Suprapubic skin (tissue), 4 donors: ENCODE data around the gene APLP2. TPM values are rescaled to one million over a fixed set of nuclear protein-coding genes. Genes with fewer than 3 reads are reported as not detected.

ENCODE experiments used
- DNase-seq, 2 donors: peaks; one replicate each; pipeline ENCODE4 v3.0.0-alpha.2; 2019; ENCODE audit warnings: low spot score in 2 of 2
- H3K27ac ChIP-seq: fragments of 200-600 bp; sonication (generic); one replicate; pipeline ENCODE4 v1.5.1; 2019
- H3K27me3 ChIP-seq: fragments of 200-600 bp; sonication (generic); one replicate; pipeline ENCODE4 v1.5.1; 2019
- H3K36me3 ChIP-seq: fragments of 200-600 bp; sonication (generic); one replicate; pipeline ENCODE4 v1.5.1; 2019
- H3K4me1 ChIP-seq: fragments of 200-600 bp; sonication (generic); one replicate; pipeline ENCODE4 v1.5.1; 2019
- H3K4me3 ChIP-seq: fragments of 200-600 bp; sonication (generic); one replicate; pipeline ENCODE4 v1.5.1; 2019; ENCODE audit warnings: mild to moderate bottlenecking
- H3K9me3 ChIP-seq: fragments of 200-600 bp; sonication (generic); one replicate; pipeline ENCODE4 v1.5.1; 2019
- CTCF ChIP-seq, 2 donors: fragments of 200-600 bp in 1 of 2; fragments of 450-650 bp in 1 of 2; sonication (generic) in 1 of 2; IDR thresholded peaks; one replicate each; pipeline ENCODE4 v1.5.1; 2016 to 2019; ENCODE audit warnings: antibody characterized with exemption in 2 of 2, mild to moderate bottlenecking in 1 of 2, moderate library complexity in 1 of 2
- EP300 ChIP-seq: sonication (generic); formaldehyde crosslinking; IDR thresholded peaks from one replicate; pipeline ENCODE4 v1.6.1; 2017; ENCODE audit warnings: antibody characterized with exemption
- POLR2A ChIP-seq, 2 donors: fragments of 450-650 bp; IDR thresholded peaks; one replicate each; pipeline ENCODE4 v1.6.1; 2017; ENCODE audit warnings: antibody characterized with exemption in 2 of 2, mild to moderate bottlenecking in 2 of 2, moderate library complexity in 2 of 2
- POLR2AphosphoS5 ChIP-seq, 3 donors: sonication (generic); formaldehyde crosslinking; IDR thresholded peaks; one replicate each; pipeline ENCODE4 v1.6.1; 2017; ENCODE audit warnings: antibody characterized with exemption in 3 of 3
- WGBS: methylation state at CpG from one replicate; pipeline ENCODE4 v1.1.5; 2018; 5-methylcytosine and 5-hydroxymethylcytosine counted together
- total RNA-seq, 4 donors: library from RNA; depleted of rRNA; stranded (reverse); fragments of >200 nt; gene quantifications; one replicate each; pipeline ENCODE4 v1.1.0, GENCODE V29; 2016

Gene APLP2
- total RNA-seq, 4 donors from 2014 or later: 150 to 237 (median 174) TPM

- DNase-seq: no peak
- Histone ChIP-seq H3K27ac (no peak overlapping the region), H3K27me3 (no peaks in the 10 kb centered on the region), H3K4me1 (peaks cover 11% of the 10 kb centered on the region), H3K4me3 (no peak overlapping the region), H3K9me3 (no peaks in the 10 kb centered on the region), H3K36me3 (no peaks in the 10 kb centered on the region)
- TF ChIP-seq POLR2A (IDR thresholded peaks at IDR 0.05) (no peak), EP300 (no peak), POLR2AphosphoS5 (IDR thresholded peaks at IDR 0.05) (no peak), CTCF (IDR thresholded peaks at IDR 0.05) (no peak)
- WGBS: 94% methylated on average over 1 of the region's 1 CpG
Observed at GRCh38 chr11:130151196-130151595, 81.5 kb downstream of the APLP2 start.

- Histone ChIP-seq H3K4me3 (no peak overlapping the region), H3K27me3 (peaks cover 7% of the 10 kb centered on the region), H3K27ac (no peak overlapping the region), H3K9me3 (no peaks in the 10 kb centered on the region), H3K4me1 (peaks cover 30% of the 10 kb centered on the region), H3K36me3 (no peaks in the 10 kb centered on the region)
- TF ChIP-seq POLR2A (IDR thresholded peaks at IDR 0.05) (no peak), CTCF (IDR thresholded peaks at IDR 0.05) (no peak), EP300 (no peak), POLR2AphosphoS5 (IDR thresholded peaks at IDR 0.05) (no peak)
- DNase-seq: no peak
- 58% methylated on average over 11 of the region's 11 CpGs for WGBS
Observed at GRCh38 chr11:130156108-130157022, 86.7 kb downstream of the APLP2 start.

- no peak overlapping the region for H3K4me3 ChIP-seq
- no peak for DNase-seq
- peaks cover 37% of the 10 kb centered on the region for H3K4me1 ChIP-seq
- no peak for TF ChIP-seq CTCF (IDR thresholded peaks at IDR 0.05)
- TF ChIP-seq POLR2AphosphoS5 (IDR thresholded peaks at IDR 0.05): no peak
- no peak for TF ChIP-seq POLR2A (IDR thresholded peaks at IDR 0.05)
- TF ChIP-seq EP300: no peak
- peaks cover 12% of the 10 kb centered on the region for H3K27me3 ChIP-seq
- 86% methylated on average over 8 of the region's 8 CpGs for WGBS
- no peak overlapping the region for H3K27ac ChIP-seq
- H3K36me3 ChIP-seq: no peaks in the 10 kb centered on the region
- H3K9me3 ChIP-seq: no peaks in the 10 kb centered on the region
Observed at GRCh38 chr11:130157101-130157500, 87.4 kb downstream of the APLP2 start.

- H3K27me3 ChIP-seq: peaks cover 19% of the 10 kb centered on the region
- H3K4me1 ChIP-seq: peaks cover 45% of the 10 kb centered on the region
- no peak overlapping the region for H3K27ac ChIP-seq
- DNase-seq: no peak
- TF ChIP-seq POLR2AphosphoS5 (IDR thresholded peaks at IDR 0.05) (no peak), CTCF (IDR thresholded peaks at IDR 0.05) (no peak), EP300 (no peak), POLR2A (IDR thresholded peaks at IDR 0.05) (no peak)
- no peaks in the 10 kb centered on the region for H3K9me3 ChIP-seq
- no peaks in the 10 kb centered on the region for H3K36me3 ChIP-seq
- no peak overlapping the region for H3K4me3 ChIP-seq
- WGBS: 83% methylated on average over 3 of the region's 3 CpGs
Observed at GRCh38 chr11:130157840-130158239, 88.1 kb downstream of the APLP2 start.

GRCh38 chr11:130159139-130159538 lies 89.4 kb downstream of the APLP2 start:
- TF ChIP-seq POLR2AphosphoS5 (IDR thresholded peaks at IDR 0.05): no peak
- no peak for TF ChIP-seq POLR2A (IDR thresholded peaks at IDR 0.05)
- TF ChIP-seq EP300: no peak
- TF ChIP-seq CTCF (IDR thresholded peaks at IDR 0.05): no peak
- no peak for DNase-seq
- H3K9me3 ChIP-seq: no peaks in the 10 kb centered on the region
- H3K27me3 ChIP-seq: peaks cover 19% of the 10 kb centered on the region
- 74% methylated on average over 14 of the region's 14 CpGs for WGBS
- H3K36me3 ChIP-seq: no peaks in the 10 kb centered on the region
- peaks cover 58% of the 10 kb centered on the region for H3K4me1 ChIP-seq
- H3K4me3 ChIP-seq: peak overlapping the region; percentile 64
- no peak overlapping the region for H3K27ac ChIP-seq
